Rectal smooth muscle tissue (tissue), 1 donor: Measurements from ENCODE around the gene NFIA.
A peak's percentile ranks its signal among the peaks of the same experiment; 100 is the strongest.

ENCODE experiments used
- H3K27ac ChIP-seq: one replicate; pipeline ENCODE4 v1.7.0; 2013; ENCODE audit warnings: low read depth, low read length, inconsistent platforms
- H3K27me3 ChIP-seq: one replicate; pipeline ENCODE4 v1.7.0; 2013; ENCODE audit warnings: low read length; ENCODE audit not compliant: control insufficient read depth, insufficient read depth
- H3K36me3 ChIP-seq: one replicate; pipeline ENCODE4 v1.7.0; 2013; ENCODE audit warnings: low read length; ENCODE audit not compliant: control insufficient read depth, insufficient read depth
- H3K4me1 ChIP-seq: one replicate; pipeline ENCODE4 v1.7.0; 2013; ENCODE audit warnings: low read length; ENCODE audit not compliant: control insufficient read depth, insufficient read depth
- H3K4me3 ChIP-seq: one replicate; pipeline ENCODE4 v1.7.0; 2013; ENCODE audit warnings: low read length
- H3K9ac ChIP-seq: one replicate; pipeline ENCODE4 v1.7.0; 2013; ENCODE audit warnings: low read length

The NFIA gene

GRCh38 chr1:61393575-61393974, 311.2 kb downstream of the NFIA start:
- Histone ChIP-seq H3K4me1 (peaks cover 16% of the 10 kb centered on the region), H3K9ac (no peak overlapping the region), H3K27ac (no peak overlapping the region), H3K4me3 (no peak overlapping the region), H3K27me3 (no peaks in the 10 kb centered on the region), H3K36me3 (no peaks in the 10 kb centered on the region)

GRCh38 chr1:61395146-61395800, 312.9 kb downstream of the NFIA start:
- no peak overlapping the region for H3K4me3 ChIP-seq
- H3K27ac ChIP-seq: no peak overlapping the region
- H3K9ac ChIP-seq: no peak overlapping the region
- H3K36me3 ChIP-seq: no peaks in the 10 kb centered on the region
- H3K4me1 ChIP-seq: peaks cover 20% of the 10 kb centered on the region
- no peaks in the 10 kb centered on the region for H3K27me3 ChIP-seq

GRCh38 chr1:61397495-61397894, 315.1 kb downstream of the NFIA start:
- peaks cover 21% of the 10 kb centered on the region for H3K4me1 ChIP-seq
- H3K27me3 ChIP-seq: no peaks in the 10 kb centered on the region
- H3K4me3 ChIP-seq: no peak overlapping the region
- H3K9ac ChIP-seq: no peak overlapping the region
- H3K27ac ChIP-seq: peak overlapping the region; percentile 57
- no peaks in the 10 kb centered on the region for H3K36me3 ChIP-seq

GRCh38 chr1:61397935-61398334, 315.6 kb downstream of the NFIA start:
- Histone ChIP-seq H3K4me3 (no peak overlapping the region), H3K27me3 (no peaks in the 10 kb centered on the region), H3K36me3 (no peaks in the 10 kb centered on the region), H3K27ac (peak overlapping the region; percentile 57), H3K4me1 (peaks cover 21% of the 10 kb centered on the region), H3K9ac (no peak overlapping the region)

GRCh38 chr1:61399199-61399598, 316.8 kb downstream of the NFIA start:
- Histone ChIP-seq H3K4me3 (no peak overlapping the region), H3K4me1 (peaks cover 21% of the 10 kb centered on the region), H3K27me3 (no peaks in the 10 kb centered on the region), H3K9ac (no peak overlapping the region), H3K27ac (peak overlapping the region; percentile 68), H3K36me3 (no peaks in the 10 kb centered on the region)

GRCh38 chr1:61400131-61400770, 317.9 kb downstream of the NFIA start:
- Histone ChIP-seq H3K36me3 (no peaks in the 10 kb centered on the region), H3K4me3 (no peak overlapping the region), H3K27ac (no peak overlapping the region), H3K9ac (no peak overlapping the region), H3K27me3 (no peaks in the 10 kb centered on the region), H3K4me1 (peaks cover 21% of the 10 kb centered on the region)

- no peak overlapping the region for H3K27ac ChIP-seq
- H3K4me1 ChIP-seq: peaks cover 21% of the 10 kb centered on the region
- no peaks in the 10 kb centered on the region for H3K27me3 ChIP-seq
- no peaks in the 10 kb centered on the region for H3K36me3 ChIP-seq
- H3K4me3 ChIP-seq: no peak overlapping the region
- no peak overlapping the region for H3K9ac ChIP-seq
Observed at GRCh38 chr1:61400997-61401396, 318.6 kb downstream of the NFIA start.

- Histone ChIP-seq H3K27ac (no peak overlapping the region), H3K4me1 (peaks cover 11% of the 10 kb centered on the region)
Observed at GRCh38 chr1:61403679-61404596, 321.6 kb downstream of the NFIA start.

GRCh38 chr1:61404597-61405376, 322.4 kb downstream of the NFIA start:
- Histone ChIP-seq H3K27me3 (no peaks in the 10 kb centered on the region), H3K4me3 (no peak overlapping the region), H3K36me3 (peaks cover 7% of the 10 kb centered on the region), H3K4me1 (peaks cover 7% of the 10 kb centered on the region), H3K9ac (no peak overlapping the region), H3K27ac (no peak overlapping the region)

More at GRCh38 chr1:61403679-61404596, 321.6 kb downstream of the NFIA start:
- Histone ChIP-seq H3K9ac (no peak overlapping the region), H3K4me3 (no peak overlapping the region), H3K36me3 (peaks cover 7% of the 10 kb centered on the region), H3K27me3 (no peaks in the 10 kb centered on the region)

- Histone ChIP-seq H3K27me3 (no peaks in the 10 kb centered on the region), H3K27ac (no peak overlapping the region), H3K4me3 (no peak overlapping the region), H3K36me3 (peaks cover 9% of the 10 kb centered on the region), H3K4me1 (no peaks in the 10 kb centered on the region), H3K9ac (no peak overlapping the region)
Observed at GRCh38 chr1:61406467-61406866, 324.1 kb downstream of the NFIA start.

- peaks cover 6% of the 10 kb centered on the region for H3K36me3 ChIP-seq
- H3K4me3 ChIP-seq: no peak overlapping the region
- H3K27ac ChIP-seq: no peak overlapping the region
- no peaks in the 10 kb centered on the region for H3K27me3 ChIP-seq
- no peak overlapping the region for H3K9ac ChIP-seq
- H3K4me1 ChIP-seq: no peaks in the 10 kb centered on the region
Observed at GRCh38 chr1:61412601-61413000, 330.2 kb downstream of the NFIA start.

GRCh38 chr1:61419196-61419595, 336.8 kb downstream of the NFIA start:
- Histone ChIP-seq H3K4me1 (no peaks in the 10 kb centered on the region), H3K27ac (no peak overlapping the region), H3K4me3 (no peak overlapping the region), H3K27me3 (no peaks in the 10 kb centered on the region), H3K9ac (no peak overlapping the region), H3K36me3 (no peaks in the 10 kb centered on the region)
